GM19463 (cell line): Measurements from ENCODE around the gene CARD18.
"Not testable (repeated sequence)": the region's sequence is repeated elsewhere in the genome, so short reads cannot be mapped to it uniquely, and the experiment has no call there.

Experiments used
- ATAC-seq: cut with Tn5 transposase; IDR thresholded peaks from one replicate; pipeline ENCODE4 v1.9.1; 2021; ENCODE audit warnings: mild to moderate bottlenecking, moderate library complexity; ENCODE audit not compliant: unreplicated experiment

The CARD18 gene

GRCh38 chr11:105135883-105136282, 3.7 kb downstream of the CARD18 start:
- no peak for ATAC-seq

- no peak for ATAC-seq
Measured at GRCh38 chr11:105132716-105133511, 6.7 kb downstream of the CARD18 start.

DNA sequence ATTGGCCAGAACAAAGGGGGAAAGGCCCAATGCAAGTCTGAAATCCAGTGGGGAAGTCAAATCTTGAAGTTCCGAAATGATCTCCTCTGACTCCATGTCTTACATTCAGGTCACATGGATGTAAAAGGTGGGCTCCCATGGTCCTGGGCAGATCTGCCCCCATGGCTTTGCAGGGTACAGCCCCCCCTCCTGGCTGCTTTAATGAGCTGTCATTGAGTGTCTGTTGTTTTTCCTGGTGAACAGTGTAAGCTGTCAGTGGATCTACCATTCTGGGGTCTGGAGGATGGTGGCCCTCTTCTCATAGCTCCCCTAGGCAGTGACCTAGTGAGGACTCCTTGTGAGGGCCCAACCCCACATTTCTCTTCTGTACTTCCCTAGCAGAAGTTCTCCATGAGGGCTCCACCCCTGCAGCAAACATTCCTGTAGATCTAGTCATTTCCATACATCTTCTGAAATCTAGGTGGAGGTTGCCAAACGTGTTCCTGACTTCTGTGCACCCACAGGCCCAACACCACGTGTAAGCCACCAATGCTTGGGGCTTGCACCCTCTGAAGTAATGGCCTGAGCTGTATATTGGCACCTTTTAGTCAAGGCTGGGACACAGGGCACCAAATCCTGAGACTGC, 9.3 kb downstream of the CARD18 start:
- no peak for ATAC-seq

DNA sequence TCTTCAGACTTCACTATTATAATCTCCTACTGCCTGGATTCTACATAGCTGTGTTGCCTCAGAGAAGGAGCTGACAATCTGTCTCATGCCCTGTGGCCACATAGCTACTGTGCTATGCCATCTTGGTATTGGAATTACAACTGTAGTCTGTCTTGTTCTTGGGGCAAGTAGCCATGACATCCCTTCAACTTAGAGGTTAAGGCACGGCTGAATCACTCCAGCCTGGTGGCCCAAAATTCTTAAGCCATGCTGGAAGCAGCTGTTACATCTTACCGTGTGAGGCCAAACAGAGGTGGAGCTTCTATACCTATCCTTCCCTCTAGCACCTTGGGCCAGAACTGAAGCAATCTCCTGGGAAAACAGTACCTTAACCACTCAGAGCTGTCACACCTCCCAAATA, 14.8 kb downstream of the CARD18 start:
- ATAC-seq: no peak

DNA sequence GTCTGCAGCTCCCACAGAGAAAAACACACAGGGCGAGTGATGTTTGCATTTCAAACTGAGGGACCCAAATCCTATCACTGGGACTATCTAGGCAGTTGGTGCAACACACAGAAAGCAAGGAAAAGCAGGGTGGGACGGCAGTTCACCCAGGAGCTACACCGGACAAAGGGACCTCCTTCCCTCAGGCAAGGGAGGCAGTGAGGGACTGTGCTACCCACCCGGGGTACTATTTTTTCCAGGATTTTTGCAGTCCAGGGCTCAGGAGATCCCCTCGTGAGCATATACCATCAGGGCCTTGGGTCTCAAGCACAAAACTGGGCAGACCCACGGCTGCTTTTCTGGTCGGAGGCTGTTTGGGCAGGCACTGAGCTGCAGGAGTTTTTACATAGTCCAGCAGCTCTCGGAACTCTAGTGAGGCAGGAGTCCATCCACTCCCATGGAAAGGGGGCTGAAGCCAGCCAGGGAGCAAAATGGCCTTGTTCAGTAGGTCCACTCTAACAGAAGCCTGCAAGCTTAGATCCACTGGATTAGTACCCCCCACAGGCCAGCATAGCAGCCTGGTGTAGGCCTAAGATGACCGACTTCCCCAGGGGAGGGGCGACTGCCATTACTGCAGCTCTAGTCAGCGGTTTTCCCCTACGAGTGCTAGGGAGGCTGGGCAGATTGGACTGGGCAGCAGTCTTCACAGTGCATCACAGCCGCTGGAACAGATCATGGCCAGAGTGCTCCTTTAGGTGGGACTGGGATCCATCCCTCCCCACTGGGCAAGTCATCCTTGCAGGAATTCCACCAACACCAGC, 28.2 kb downstream of the CARD18 start:
- ATAC-seq: no peak

DNA sequence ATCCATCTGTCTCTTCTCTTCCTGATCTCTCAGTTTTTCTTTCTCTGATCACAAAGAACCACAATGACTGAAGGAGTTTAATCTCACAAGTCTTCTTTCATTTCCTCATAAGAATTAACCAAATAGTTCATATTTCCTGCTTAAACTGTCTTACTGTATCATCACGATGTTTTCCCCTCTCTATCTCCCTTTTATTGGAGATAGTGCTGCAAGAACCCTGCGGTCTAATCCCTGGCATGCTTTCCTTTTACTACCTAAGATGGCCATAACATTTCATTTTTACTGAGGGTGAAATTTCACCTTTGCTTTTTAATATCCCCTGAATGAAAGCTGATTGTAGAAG, 28.9 kb downstream of the CARD18 start:
- no peak for ATAC-seq

DNA sequence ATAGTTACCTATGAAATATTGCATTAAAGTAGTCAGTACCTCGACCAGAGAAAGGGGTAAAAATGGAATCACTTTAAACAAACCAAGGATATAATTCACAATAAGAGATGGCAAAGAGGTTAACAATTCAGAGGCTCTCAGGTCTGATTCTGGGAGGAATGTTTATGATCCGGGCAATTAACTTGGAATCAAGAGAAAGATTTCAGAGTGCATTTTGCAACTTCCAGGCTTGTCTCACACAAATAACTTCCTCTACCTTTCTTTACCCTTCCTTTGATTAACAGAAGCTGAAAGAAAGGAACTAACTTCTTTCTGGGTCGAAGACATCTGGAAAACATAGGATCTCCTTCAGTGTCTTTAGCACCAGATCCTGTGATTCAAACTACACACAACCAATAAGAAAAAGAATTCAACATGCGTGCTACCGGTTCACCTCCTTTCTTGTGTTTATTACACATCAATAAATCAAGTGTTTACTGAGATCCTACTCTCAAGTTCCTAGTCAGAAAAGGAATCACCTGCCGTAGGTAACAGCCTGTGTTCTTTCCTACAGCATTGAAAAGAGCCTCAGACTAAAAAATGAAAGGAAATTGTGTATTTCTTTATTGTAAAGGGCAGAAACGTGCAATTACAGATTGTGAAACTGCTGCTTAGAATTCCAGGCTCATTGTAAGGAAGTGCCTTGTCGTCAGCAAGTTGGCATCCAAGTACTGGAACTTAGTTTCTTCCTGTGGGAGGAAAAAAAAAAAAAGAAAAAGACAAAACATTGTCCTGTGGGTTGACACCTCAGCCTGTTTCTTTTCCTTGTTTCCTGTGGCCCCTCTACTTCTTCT, 29.5 kb downstream of the CARD18 start:
- no peak for ATAC-seq

DNA sequence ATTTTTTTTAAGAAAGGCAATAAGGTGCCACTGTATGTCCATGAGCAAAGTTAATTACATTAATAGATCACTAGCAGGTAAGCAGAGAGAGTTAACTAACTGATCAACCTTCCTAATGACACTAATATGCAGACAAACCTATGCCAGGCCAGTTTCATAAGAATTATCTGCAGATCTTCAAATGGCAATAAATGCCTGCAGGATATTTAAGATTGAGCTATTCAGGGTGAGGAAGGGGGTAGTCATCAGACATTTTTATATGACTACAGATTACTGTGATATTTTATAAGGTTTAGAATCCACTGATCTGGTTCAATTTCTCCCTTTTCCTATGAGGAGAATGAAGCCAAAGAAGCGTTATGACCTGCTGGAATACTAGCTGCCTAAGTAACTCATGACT, 30.2 kb downstream of the CARD18 start:
- ATAC-seq: no peak

DNA sequence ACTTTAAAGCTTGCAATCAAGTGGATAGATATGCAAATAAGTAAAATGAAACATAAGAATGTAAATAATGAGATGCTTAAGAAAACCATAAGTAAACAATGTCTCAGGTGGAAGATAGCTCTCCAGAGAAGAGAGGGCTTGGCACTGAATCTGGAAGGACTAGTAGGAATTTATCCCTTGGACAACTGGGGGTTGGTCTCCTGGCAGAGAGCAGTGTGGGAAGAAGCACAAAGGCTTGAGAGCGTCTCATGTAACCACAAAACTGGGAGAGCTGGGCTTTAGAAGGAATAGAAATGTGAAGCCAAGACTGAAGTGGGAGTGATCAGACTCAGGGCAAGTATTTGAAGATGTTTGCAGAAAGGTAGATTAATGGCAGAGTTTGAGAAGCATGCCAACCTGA, 31.3 kb downstream of the CARD18 start:
- ATAC-seq: no peak

DNA sequence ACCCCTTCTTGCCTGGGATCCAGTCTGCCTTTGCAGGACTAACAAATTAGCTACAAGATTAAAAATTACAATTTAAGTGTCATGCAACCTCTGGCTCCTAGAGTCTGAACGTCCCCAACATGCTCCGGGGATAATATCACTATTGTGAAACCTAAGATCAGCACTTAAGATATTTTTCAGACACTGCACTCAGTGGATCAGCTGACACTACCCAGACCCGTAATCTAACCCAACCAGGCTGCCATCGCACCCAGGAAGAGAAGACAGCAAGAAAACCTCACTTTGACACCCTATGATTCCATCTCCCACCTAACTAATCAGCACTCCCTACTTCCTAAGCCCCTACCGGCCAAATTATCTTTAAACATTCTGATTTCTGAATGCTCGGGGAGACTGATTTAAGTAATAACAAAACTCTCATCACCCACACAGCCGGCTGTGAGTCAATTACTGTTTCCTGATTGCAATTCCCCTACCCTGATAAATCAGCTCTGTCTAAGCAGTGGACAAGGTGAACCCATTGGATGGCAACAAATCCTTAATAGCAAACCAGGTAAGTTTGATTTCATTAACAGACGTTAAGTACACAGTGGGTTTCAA, 32.2 kb downstream of the CARD18 start:
- not testable (repeated sequence) for ATAC-seq

GRCh38 chr11:105106140-105106539, 33.4 kb downstream of the CARD18 start:
- no peak for ATAC-seq

- ATAC-seq: no peak
Measured at GRCh38 chr11:105104292-105104691, 35.3 kb downstream of the CARD18 start.

GRCh38 chr11:105103336-105103735, 36.2 kb downstream of the CARD18 start:
- no peak for ATAC-seq

- not testable (repeated sequence) for ATAC-seq
Measured at GRCh38 chr11:105102079-105102581, 37.4 kb downstream of the CARD18 start.

DNA sequence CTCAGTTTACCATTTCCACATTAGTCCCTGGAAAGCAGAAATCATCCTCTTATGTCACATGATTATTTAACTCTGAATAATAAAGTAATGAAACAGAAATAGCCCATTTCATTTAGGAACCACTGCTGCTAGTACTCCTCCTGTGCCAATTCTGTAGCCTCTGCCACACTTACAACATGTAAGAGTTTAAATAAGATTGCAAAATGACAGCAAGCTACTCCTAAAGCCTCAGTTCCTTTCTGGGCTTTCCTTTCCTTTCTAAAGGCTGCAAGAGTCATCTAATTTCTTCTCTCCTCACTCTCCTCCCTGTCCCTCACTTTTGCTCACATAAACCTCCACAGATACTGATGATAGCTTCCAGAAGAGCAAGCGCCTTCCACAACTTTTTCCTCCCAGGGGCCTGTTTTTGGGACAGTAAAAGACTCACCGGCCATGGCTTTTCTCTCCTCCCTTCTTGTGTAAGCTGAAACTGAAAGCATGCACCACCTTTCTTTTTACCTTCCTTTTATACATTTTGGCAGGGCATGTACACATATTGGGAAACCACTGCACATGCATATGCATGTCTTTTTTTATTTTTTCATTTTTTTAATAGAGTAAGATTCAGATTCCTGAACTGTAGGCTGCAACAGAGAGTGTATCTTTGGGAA, 38.5 kb downstream of the CARD18 start:
- ATAC-seq: no peak

DNA sequence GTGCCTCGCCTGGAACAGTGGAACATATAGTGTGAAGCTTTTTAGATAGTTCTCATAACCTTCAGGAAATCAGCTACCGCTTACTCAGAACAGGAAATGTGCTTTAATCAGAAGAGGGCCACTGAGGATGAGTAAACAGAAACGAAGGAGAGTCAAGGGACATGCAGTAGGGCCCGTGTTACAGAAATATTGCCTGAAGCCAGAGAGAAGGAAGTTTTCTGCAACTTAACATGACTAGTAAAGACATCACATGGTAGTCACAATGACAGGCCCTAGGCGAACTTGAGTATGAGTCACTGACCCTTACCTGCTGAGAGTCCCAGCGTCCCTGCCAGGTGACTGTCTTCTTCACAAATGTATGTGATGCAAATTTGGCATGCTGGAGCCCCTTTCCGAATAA, 39.4 kb downstream of the CARD18 start:
- no peak for ATAC-seq

- not testable (repeated sequence) for ATAC-seq
Measured at GRCh38 chr11:105099594-105099993, 40.0 kb downstream of the CARD18 start.

- ATAC-seq: no peak
Measured at GRCh38 chr11:105092256-105093239, 47.0 kb downstream of the CARD18 start.
